GM20000 (cell line): ENCODE results near the gene MAD1L1.

ENCODE experiments used
- DNase-seq: peaks from one replicate; pipeline ENCODE4 v3.0.0; 2012; ENCODE audit warnings: low spot score
- CTCF ChIP-seq: IDR thresholded peaks from 2 replicates; pipeline ENCODE4 v1.5.1; 2012; ENCODE audit warnings: mild to moderate bottlenecking, control low read depth; ENCODE audit errors: extremely low read depth, missing control alignments

Gene MAD1L1

GRCh38 chr7:1897076-1897860 is 335.5 kb downstream of the MAD1L1 start:
- no peak for DNase-seq
- TF ChIP-seq CTCF, result no peak

- no peak for TF ChIP-seq CTCF
- DNase-seq, result no peak
Measured at GRCh38 chr7:1895664-1896515, 336.9 kb downstream of the MAD1L1 start.

- TF ChIP-seq CTCF, result no peak
- no peak for DNase-seq
Measured at GRCh38 chr7:1894906-1895663, 337.7 kb downstream of the MAD1L1 start.

- TF ChIP-seq CTCF, result no peak
- no peak for DNase-seq
Measured at GRCh38 chr7:1894313-1894900, 338.3 kb downstream of the MAD1L1 start.

GRCh38 chr7:1893451-1893850 is 339.3 kb downstream of the MAD1L1 start:
- DNase-seq, result no peak
- no peak for TF ChIP-seq CTCF

GRCh38 chr7:1893036-1893435 is 339.7 kb downstream of the MAD1L1 start:
- TF ChIP-seq CTCF, result no peak
- no peak for DNase-seq
